ENCODE results near the gene CIB1. TPM values are rescaled to one million over a fixed set of nuclear protein-coding genes. Genes with fewer than 3 reads are reported as not detected.

The CIB1 gene
- total RNA-seq, 4 donors from 2014 or later = 22.8 to 35.6 (median 25.5) TPM

DNA sequence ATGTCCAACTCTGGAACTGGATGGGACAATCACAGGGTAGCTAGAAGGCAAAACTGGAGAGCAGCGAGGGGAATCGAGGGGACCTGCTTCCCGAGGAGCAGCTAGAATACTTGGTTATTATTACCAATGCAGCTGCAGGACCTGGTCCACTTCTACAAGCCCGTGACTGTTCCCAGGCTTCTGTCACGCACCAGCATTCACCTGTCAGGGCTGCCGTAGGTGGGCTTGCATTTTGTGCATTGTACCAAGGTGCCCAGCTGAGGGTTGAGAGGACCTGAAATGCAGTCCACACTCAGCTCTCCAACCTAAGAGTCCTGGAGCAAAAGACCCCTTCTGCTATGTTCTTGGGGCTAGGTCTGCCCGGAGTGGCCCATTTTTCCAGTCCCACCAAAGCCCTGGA lies 30.3 kb downstream of the CIB1 start:
- no peaks in the 10 kb centered on the region for H3K9me3 ChIP-seq
- TF ChIP-seq POLR2A (IDR thresholded peaks at IDR 0.05) (no peak), EP300 (IDR thresholded peaks at IDR 0.05) (no peak), POLR2AphosphoS5 (IDR thresholded peaks at IDR 0.05) (no peak)
- TF ChIP-seq, protein P1, sequence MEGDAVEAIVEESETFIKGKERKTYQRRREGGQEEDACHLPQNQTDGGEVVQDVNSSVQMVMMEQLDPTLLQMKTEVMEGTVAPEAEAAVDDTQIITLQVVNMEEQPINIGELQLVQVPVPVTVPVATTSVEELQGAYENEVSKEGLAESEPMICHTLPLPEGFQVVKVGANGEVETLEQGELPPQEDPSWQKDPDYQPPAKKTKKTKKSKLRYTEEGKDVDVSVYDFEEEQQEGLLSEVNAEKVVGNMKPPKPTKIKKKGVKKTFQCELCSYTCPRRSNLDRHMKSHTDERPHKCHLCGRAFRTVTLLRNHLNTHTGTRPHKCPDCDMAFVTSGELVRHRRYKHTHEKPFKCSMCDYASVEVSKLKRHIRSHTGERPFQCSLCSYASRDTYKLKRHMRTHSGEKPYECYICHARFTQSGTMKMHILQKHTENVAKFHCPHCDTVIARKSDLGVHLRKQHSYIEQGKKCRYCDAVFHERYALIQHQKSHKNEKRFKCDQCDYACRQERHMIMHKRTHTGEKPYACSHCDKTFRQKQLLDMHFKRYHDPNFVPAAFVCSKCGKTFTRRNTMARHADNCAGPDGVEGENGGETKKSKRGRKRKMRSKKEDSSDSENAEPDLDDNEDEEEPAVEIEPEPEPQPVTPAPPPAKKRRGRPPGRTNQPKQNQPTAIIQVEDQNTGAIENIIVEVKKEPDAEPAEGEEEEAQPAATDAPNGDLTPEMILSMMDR (IDR thresholded peaks at IDR 0.05) = no peak
- H3K27me3 ChIP-seq = no peaks in the 10 kb centered on the region
- H3K4me1 ChIP-seq = peaks cover 0 to 76% (median 16%) of the 10 kb centered on the region in 3 donors
- H3K4me3 ChIP-seq = peak overlapping the region in 1 of 2 donors; percentile 92
- peaks cover 0 to 26% of the 10 kb centered on the region in 2 donors for H3K36me3 ChIP-seq
- no peak for ATAC-seq
- 84 to 100% methylated on average over 3 of the region's 7 CpGs for WGBS, 2 donors (ENCODE audit: low coverage in 1 of 2)
- H3K27ac ChIP-seq = peak overlapping the region in 3 of 4 donors; percentile 6 to 92 (median 19)

DNA sequence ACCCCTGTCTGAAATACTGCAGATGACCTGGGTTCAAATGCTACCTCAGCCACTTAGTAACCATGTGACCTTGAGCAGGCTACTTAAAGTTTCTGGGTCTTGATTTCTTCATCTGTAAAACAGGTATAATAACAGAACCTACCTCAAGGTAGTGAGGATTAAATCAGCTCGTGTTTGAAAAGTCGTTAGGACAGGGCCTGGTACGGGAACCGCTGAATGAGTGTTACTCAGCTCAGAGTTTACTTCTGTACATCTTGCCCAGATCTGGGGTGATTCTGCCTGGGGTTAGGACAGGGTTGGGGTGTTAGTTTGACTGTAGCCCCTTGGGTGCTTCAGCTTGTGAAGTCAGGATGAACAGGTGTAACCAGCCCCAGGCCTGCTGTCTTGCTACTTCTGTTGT lies 30.8 kb downstream of the CIB1 start:
- no peak for ATAC-seq
- no peaks in the 10 kb centered on the region for H3K9me3 ChIP-seq
- peaks cover 0 to 26% of the 10 kb centered on the region in 2 donors for H3K36me3 ChIP-seq
- WGBS, 2 donors (ENCODE audit: low coverage in 1 of 2) = 56 to 72% methylated on average over 3 to 4 of the region's 4 CpGs
- H3K4me3 ChIP-seq = peak overlapping the region in 1 of 2 donors; percentile 92
- peak overlapping the region in 2 of 4 donors; percentile 88 to 92 for H3K27ac ChIP-seq
- no peaks in the 10 kb centered on the region for H3K27me3 ChIP-seq
- no peak for TF ChIP-seq POLR2AphosphoS5 (IDR thresholded peaks at IDR 0.05)
- TF ChIP-seq, protein P1 (IDR thresholded peaks at IDR 0.05) = no peak
- TF ChIP-seq POLR2A (IDR thresholded peaks at IDR 0.05) = no peak
- no peak for TF ChIP-seq EP300 (IDR thresholded peaks at IDR 0.05)
- peaks cover 0 to 82% (median 16%) of the 10 kb centered on the region in 3 donors for H3K4me1 ChIP-seq

DNA sequence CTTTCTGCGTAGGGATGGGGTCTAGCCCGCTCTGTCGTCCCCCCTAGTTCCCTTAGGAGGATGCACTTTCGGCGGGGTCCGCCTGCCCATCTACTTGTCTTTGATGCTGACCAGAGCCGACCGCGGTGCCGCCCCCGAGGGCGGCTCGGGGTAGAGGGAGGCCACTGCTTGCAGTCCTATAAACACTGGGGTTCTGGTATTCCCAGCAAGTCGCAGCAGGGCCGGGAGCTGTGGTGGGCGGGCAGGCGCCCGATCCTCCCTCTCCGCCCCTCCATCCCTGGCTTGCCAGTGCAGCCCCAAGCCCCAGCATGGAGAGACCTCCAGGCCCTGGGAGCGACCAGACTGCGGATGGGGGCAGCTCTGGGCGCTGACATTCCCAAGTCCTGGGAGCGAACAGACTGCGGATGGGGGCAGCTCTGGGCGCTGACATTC lies 31.8 kb downstream of the CIB1 start:
- WGBS, 2 donors (ENCODE audit: low coverage in 1 of 2) = 10% methylated on average over 6 of the region's 25 CpGs; no CpG with 5 or more reads in 1 of the 2 donors
- Histone ChIP-seq H3K36me3 (peaks cover 0 to 19% of the 10 kb centered on the region in 2 donors), H3K4me3 (peak overlapping the region; percentile 84 to 92), H3K27me3 (no peaks in the 10 kb centered on the region), H3K9me3 (no peaks in the 10 kb centered on the region), H3K27ac (peak overlapping the region; percentile 49 to 92 (median 86)), H3K4me1 (peaks cover 0 to 86% (median 16%) of the 10 kb centered on the region in 3 donors)
- no peak for ATAC-seq
- TF ChIP-seq EP300 (IDR thresholded peaks at IDR 0.05) = no peak

DNA sequence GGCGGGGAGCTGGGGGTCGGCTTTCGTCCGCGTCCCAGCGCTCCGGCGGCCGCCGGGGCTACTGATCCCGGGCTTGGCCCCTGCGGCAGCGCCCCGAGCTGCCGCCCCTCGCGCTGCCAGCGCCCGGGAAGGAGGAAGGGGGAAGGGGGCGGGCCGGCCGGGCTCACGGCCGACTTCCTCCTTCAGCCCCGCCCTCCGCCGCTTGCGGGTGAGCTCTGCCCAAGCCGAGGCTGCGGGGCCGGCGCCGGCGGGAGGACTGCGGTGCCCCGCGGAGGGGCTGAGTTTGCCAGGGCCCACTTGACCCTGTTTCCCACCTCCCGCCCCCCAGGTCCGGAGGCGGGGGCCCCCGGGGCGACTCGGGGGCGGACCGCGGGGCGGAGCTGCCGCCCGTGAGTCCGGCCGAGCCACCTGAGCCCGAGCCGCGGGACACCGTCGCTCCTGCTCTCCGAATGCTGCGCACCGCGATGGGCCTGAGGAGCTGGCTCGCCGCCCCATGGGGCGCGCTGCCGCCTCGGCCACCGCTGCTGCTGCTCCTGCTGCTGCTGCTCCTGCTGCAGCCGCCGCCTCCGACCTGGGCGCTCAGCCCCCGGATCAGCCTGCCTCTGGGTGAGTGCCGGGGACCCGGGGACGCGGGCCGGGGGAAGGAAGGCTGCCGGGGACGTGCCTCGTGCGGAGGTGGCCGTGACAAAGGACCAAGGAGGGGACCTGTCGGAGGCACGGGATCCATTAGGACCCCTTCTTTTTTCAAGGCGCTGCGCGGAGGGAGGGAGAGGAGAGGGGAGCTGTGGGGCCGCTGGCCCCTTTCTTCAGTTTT lies 32.4 kb downstream of the CIB1 start, which contains the start of gene SEMA4B:
Gene SEMA4B (plus strand): TSS at position 201 of the 814 bp plus-strand sequence. CDS start 249 bp downstream, at position 450.
- Histone ChIP-seq H3K4me3 (peak within 1 kb of the TSS; percentile 84 to 92), H3K27ac (peak within 1 kb of the TSS; percentile 49 to 92 (median 86)), H3K27me3 (no peaks in the 10 kb centered on the region), H3K36me3 (peaks cover 0 to 12% of the 10 kb centered on the region in 2 donors), H3K9me3 (no peaks in the 10 kb centered on the region), H3K4me1 (peaks cover 0 to 82% (median 16%) of the 10 kb centered on the region in 3 donors)
- TF ChIP-seq POLR2A (IDR thresholded peaks at IDR 0.05) = peak; percentile 46 to 50
- no peak for TF ChIP-seq POLR2AphosphoS5 (IDR thresholded peaks at IDR 0.05)
- TF ChIP-seq, protein P1 (IDR thresholded peaks at IDR 0.05) = peak in 1 of 4 experiments; percentile 29
- no CpG with 5 or more reads among the region's 88 CpGs for WGBS, 2 donors (ENCODE audit: low coverage in 1 of 2)
- ATAC-seq = peak; percentile 82

- ATAC-seq = no peak
- Histone ChIP-seq H3K9me3 (no peaks in the 10 kb centered on the region), H3K36me3 (peaks cover 0 to 8% of the 10 kb centered on the region in 2 donors), H3K27me3 (no peaks in the 10 kb centered on the region), H3K4me1 (peaks cover 0 to 76% (median 16%) of the 10 kb centered on the region in 3 donors), H3K27ac (peak overlapping the region; percentile 49 to 92 (median 86)), H3K4me3 (peak overlapping the region; percentile 84 to 92)
- no peak for TF ChIP-seq POLR2AphosphoS5 (IDR thresholded peaks at IDR 0.05)
- TF ChIP-seq, protein P1 (IDR thresholded peaks at IDR 0.05) = no peak
- no peak for TF ChIP-seq EP300 (IDR thresholded peaks at IDR 0.05)
- TF ChIP-seq POLR2A (IDR thresholded peaks at IDR 0.05) = no peak
- WGBS, 2 donors (ENCODE audit: low coverage in 1 of 2) = 17 to 18% methylated on average over 2 to 9 of the region's 24 CpGs
Measured at GRCh38 chr15:90200534-90201129, 33.1 kb downstream of the CIB1 start.

All from gastroesophageal sphincter (tissue), 4 donors.